ENCODE data around the gene UMODL1.

- no peak for TF ChIP-seq EP300 (IDR thresholded peaks at IDR 0.05; ENCODE audit: borderline replicate concordance)
- no peak for TF ChIP-seq USF1 (IDR thresholded peaks at IDR 0.05)
- TF ChIP-seq MAX (IDR thresholded peaks at IDR 0.05) = no peak
- no peak for TF ChIP-seq EGR1 (IDR thresholded peaks at IDR 0.05)
- TF ChIP-seq CREB1 (IDR thresholded peaks at IDR 0.05; ENCODE audit: low read depth) = no peak
- TF ChIP-seq YY1 (IDR thresholded peaks at IDR 0.05; ENCODE audit: low read depth) = no peak
- no peak for TF ChIP-seq RAD21 (IDR thresholded peaks at IDR 0.05; ENCODE audit: low read depth)
- no peak for TF ChIP-seq ZBTB7A (IDR thresholded peaks at IDR 0.05; ENCODE audit: low read depth)
- no peak for TF ChIP-seq TAF1 (IDR thresholded peaks at IDR 0.05; ENCODE audit: low read depth)
- no peak for TF ChIP-seq REST (IDR thresholded peaks at IDR 0.05; ENCODE audit: low read depth)
- no peak for TF ChIP-seq TCF12 (IDR thresholded peaks at IDR 0.05; ENCODE audit: low read depth)
These were observed 13.0 kb downstream of the UMODL1 start for GRCh38 chr21:42084079-42084478.
